GM18526 (cell line): ENCODE data around the gene ERGIC2.

Experiments used
- POLR2A ChIP-seq: IDR thresholded peaks from 3 replicates; pipeline ENCODE4 v1.6.1; 2011; ENCODE audit not compliant: insufficient read length; ENCODE audit errors: extremely low read depth

ERGIC2 gene

GRCh38 chr12:29380536-29381523 lies at the start of gene ERGIC2:
TSS of gene ERGIC2 (minus strand) at chr12:29381172. CDS start at chr12:29371633, 9,539 bp downstream.
- peak; percentile 50 for TF ChIP-seq POLR2A

GRCh38 chr12:29430716-29431044 lies 49.7 kb upstream of the ERGIC2 start:
- TF ChIP-seq POLR2A: no peak

- TF ChIP-seq POLR2A: no peak
These were observed 49.2 kb upstream of the ERGIC2 start for GRCh38 chr12:29429999-29430715.

- no peak for TF ChIP-seq POLR2A
These were observed 47.7 kb upstream of the ERGIC2 start for GRCh38 chr12:29428633-29429032.

- TF ChIP-seq POLR2A: no peak
These were observed 47.0 kb upstream of the ERGIC2 start for GRCh38 chr12:29427964-29428363.

- TF ChIP-seq POLR2A: no peak
These were observed 45.5 kb upstream of the ERGIC2 start for GRCh38 chr12:29426498-29426897.

- no peak for TF ChIP-seq POLR2A
These were observed 44.8 kb upstream of the ERGIC2 start for GRCh38 chr12:29425722-29426121.

GRCh38 chr12:29416748-29417147 lies 35.8 kb upstream of the ERGIC2 start:
- no peak for TF ChIP-seq POLR2A

- no peak for TF ChIP-seq POLR2A
These were observed 34.1 kb upstream of the ERGIC2 start for GRCh38 chr12:29415111-29415510.

- no peak for TF ChIP-seq POLR2A
These were observed 33.4 kb upstream of the ERGIC2 start for GRCh38 chr12:29414368-29414767.

GRCh38 chr12:29405561-29405960 lies 24.6 kb upstream of the ERGIC2 start:
- no peak for TF ChIP-seq POLR2A

- TF ChIP-seq POLR2A: no peak
These were observed 23.0 kb upstream of the ERGIC2 start for GRCh38 chr12:29403991-29404390.

GRCh38 chr12:29402437-29402836 lies 21.5 kb upstream of the ERGIC2 start:
- no peak for TF ChIP-seq POLR2A

GRCh38 chr12:29398495-29398894 lies 17.5 kb upstream of the ERGIC2 start:
- no peak for TF ChIP-seq POLR2A

- no peak for TF ChIP-seq POLR2A
These were observed 15.8 kb upstream of the ERGIC2 start for GRCh38 chr12:29396774-29397173.

- TF ChIP-seq POLR2A: no peak
These were observed 14.4 kb upstream of the ERGIC2 start for GRCh38 chr12:29395356-29395755.
